SK-N-MC (cell line): Measurements from ENCODE around the gene TMPRSS9.

Source experiments
- EZH2 ChIP-seq: fragments of 200-600 bp; sonication (generic); IDR thresholded peaks from one replicate; pipeline ENCODE4 v1.6.1; 2017; ENCODE audit warnings: antibody characterized with exemption
- FOXP2 ChIP-seq: optimal IDR thresholded peaks from 2 replicates; pipeline ENCODE3; 2011; ENCODE audit warnings: mild to moderate bottlenecking, moderate library complexity; ENCODE audit not compliant: insufficient read depth; ENCODE audit errors: extremely low read length, control extremely low read depth
- POLR2AphosphoS5 ChIP-seq: IDR thresholded peaks from 2 replicates; pipeline ENCODE4 v1.6.1; 2012; ENCODE audit warnings: mild to moderate bottlenecking, low read depth, low read length, borderline replicate concordance

DNA sequence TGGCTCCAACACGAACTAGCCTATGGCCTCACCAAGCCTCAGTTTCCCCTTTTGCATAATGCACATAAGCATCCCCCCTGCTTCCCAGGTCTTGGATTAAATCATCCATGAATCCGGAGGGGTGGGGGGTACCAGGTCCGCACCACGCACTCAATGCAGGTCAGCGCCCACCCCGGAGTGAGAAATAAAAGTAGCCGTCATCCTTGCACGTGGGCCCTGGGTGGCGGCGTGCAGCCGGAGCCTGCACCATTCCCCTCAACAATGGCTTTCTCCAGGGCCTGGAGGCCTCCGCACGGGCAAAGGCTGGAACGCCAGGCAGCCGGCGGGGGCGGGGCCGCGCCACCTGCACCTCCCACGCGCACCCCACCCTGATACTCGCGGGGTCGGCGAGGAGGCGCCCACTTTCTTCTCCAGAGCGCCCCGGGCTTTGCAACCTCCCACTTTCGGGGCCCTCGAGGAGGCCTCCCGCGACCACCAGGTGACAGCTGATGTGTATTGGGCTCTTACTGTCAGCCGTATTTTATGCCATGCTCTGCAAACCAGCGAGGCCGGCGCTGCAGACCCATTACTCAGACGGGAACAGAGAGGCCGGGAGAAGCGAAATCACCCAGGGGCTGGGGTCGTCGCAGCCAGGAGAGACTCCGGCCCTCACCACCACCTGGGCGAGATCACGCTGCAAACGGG lies 115.1 kb downstream of the TMPRSS9 start:
- TF ChIP-seq EZH2 (no peak), POLR2AphosphoS5 (no peak), FOXP2 (no peak)
